Measurements from ENCODE around the gene CACNA1I. TPM values are rescaled to one million over a fixed set of nuclear protein-coding genes. Genes with fewer than 3 reads are reported as not detected.

The CACNA1I gene
- total RNA-seq, 3 donors from 2014 or later (not counting 1 experiment from before 2014, with no cell fraction given): 0.05 to 0.83 (median 0.72) TPM

DNA sequence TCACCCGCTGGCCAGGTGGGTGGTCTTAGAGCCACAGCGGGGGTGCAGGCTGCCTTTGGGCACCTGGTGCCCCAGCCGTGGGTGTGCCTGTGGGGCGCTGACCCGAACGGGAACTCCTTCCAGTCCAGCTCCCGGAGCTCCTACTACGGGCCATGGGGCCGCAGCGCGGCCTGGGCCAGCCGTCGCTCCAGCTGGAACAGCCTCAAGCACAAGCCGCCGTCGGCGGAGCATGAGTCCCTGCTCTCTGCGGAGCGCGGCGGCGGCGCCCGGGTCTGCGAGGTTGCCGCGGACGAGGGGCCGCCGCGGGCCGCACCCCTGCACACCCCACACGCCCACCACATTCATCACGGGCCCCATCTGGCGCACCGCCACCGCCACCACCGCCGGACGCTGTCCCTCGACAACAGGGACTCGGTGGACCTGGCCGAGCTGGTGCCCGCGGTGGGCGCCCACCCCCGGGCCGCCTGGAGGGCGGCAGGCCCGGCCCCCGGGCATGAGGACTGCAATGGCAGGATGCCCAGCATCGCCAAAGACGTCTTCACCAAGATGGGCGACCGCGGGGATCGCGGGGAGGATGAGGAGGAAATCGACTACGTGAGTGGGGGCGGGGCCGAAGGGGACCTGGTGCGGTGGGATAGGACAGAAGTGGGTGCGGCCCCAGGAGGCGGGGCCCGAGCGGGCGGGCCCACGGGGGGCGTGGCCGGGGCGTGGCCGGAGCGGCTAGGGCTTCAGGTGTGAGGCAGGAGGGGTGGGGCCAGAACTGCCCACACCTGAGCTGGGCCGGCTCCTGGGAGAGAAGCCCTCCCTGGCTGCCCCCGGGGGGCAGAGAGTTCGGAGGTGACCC, 91.5 kb downstream of the CACNA1I start:
- Mint-ChIP-seq H3K36me3 (no peaks in the 10 kb centered on the region), H3K27ac (no peak overlapping the region), H3K9me3 (no peaks in the 10 kb centered on the region), H3K4me1 (peaks cover 10 to 28% of the 10 kb centered on the region in 2 donors), H3K27me3 (ENCODE audit: low read depth in 2 of 2) (peaks cover 35 to 45% of the 10 kb centered on the region in 2 donors), H3K4me3 (peak overlapping the region; percentile 75)
- TF ChIP-seq, protein P1, sequence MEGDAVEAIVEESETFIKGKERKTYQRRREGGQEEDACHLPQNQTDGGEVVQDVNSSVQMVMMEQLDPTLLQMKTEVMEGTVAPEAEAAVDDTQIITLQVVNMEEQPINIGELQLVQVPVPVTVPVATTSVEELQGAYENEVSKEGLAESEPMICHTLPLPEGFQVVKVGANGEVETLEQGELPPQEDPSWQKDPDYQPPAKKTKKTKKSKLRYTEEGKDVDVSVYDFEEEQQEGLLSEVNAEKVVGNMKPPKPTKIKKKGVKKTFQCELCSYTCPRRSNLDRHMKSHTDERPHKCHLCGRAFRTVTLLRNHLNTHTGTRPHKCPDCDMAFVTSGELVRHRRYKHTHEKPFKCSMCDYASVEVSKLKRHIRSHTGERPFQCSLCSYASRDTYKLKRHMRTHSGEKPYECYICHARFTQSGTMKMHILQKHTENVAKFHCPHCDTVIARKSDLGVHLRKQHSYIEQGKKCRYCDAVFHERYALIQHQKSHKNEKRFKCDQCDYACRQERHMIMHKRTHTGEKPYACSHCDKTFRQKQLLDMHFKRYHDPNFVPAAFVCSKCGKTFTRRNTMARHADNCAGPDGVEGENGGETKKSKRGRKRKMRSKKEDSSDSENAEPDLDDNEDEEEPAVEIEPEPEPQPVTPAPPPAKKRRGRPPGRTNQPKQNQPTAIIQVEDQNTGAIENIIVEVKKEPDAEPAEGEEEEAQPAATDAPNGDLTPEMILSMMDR (IDR thresholded peaks at IDR 0.05): no peak
- intact Hi-C loops (cut with micrococcal nuclease): no loop called here
- DNase-seq: peak; percentile 28 to 88
- H3K36me3 ChIP-seq (ENCODE audit: control insufficient read depth, insufficient read depth, low read length): no peaks in the 10 kb centered on the region
- H3K4me3 ChIP-seq (ENCODE audit: low read length): no peak overlapping the region
- 6% methylated on average over 77 of the region's 77 CpGs for WGBS (ENCODE audit: insufficient coverage)
- no peak overlapping the region for H3K27ac ChIP-seq (ENCODE audit: low read length)
- peaks cover 18% of the 10 kb centered on the region for H3K4me1 ChIP-seq (ENCODE audit: control insufficient read depth, insufficient read depth, low read length)
- peaks cover 24% of the 10 kb centered on the region for H3K27me3 ChIP-seq (ENCODE audit: control insufficient read depth, insufficient read depth, low read length)
- no peaks in the 10 kb centered on the region for H3K9me3 ChIP-seq (ENCODE audit: control insufficient read depth, insufficient read depth, low read length)
- peak; percentile 52 to 65 (median 54) for ATAC-seq

DNA sequence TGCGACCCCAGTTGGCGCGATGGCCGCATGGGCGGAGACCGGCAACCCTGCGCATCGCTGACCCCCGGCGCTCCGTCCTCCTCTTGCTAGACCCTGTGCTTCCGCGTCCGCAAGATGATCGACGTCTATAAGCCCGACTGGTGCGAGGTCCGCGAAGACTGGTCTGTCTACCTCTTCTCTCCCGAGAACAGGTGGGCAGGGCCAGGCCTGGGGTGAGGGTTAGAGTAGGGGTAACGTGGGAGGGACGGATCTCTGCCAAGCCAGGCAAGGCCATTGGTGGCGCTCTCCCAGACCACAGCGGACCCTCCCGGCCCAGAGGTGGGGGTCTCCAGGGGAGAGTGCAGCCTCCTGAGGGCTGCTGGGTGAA, 92.1 kb downstream of the CACNA1I start:
- no peaks in the 10 kb centered on the region for H3K36me3 Mint-ChIP-seq
- no peak overlapping the region for H3K4me3 ChIP-seq (ENCODE audit: low read length)
- no peak for ATAC-seq
- intact Hi-C loops (cut with micrococcal nuclease): no loop called here
- WGBS (ENCODE audit: insufficient coverage): 31% methylated on average over 26 of the region's 26 CpGs
- TF ChIP-seq, protein P1 (IDR thresholded peaks at IDR 0.05): no peak
- peaks cover 18% of the 10 kb centered on the region for H3K4me1 ChIP-seq (ENCODE audit: control insufficient read depth, insufficient read depth, low read length)
- H3K27ac ChIP-seq (ENCODE audit: low read length): no peak overlapping the region
- peaks cover 35 to 45% of the 10 kb centered on the region in 2 donors for H3K27me3 Mint-ChIP-seq (ENCODE audit: low read depth in 2 of 2)
- H3K4me3 Mint-ChIP-seq: peak overlapping the region; percentile 59
- no peaks in the 10 kb centered on the region for H3K36me3 ChIP-seq (ENCODE audit: control insufficient read depth, insufficient read depth, low read length)
- DNase-seq: no peak
- H3K9me3 Mint-ChIP-seq: no peaks in the 10 kb centered on the region
- H3K27me3 ChIP-seq (ENCODE audit: control insufficient read depth, insufficient read depth, low read length): peaks cover 24% of the 10 kb centered on the region
- no peaks in the 10 kb centered on the region for H3K9me3 ChIP-seq (ENCODE audit: control insufficient read depth, insufficient read depth, low read length)
- no peak overlapping the region for H3K27ac Mint-ChIP-seq
- peaks cover 10 to 28% of the 10 kb centered on the region in 2 donors for H3K4me1 Mint-ChIP-seq

DNA sequence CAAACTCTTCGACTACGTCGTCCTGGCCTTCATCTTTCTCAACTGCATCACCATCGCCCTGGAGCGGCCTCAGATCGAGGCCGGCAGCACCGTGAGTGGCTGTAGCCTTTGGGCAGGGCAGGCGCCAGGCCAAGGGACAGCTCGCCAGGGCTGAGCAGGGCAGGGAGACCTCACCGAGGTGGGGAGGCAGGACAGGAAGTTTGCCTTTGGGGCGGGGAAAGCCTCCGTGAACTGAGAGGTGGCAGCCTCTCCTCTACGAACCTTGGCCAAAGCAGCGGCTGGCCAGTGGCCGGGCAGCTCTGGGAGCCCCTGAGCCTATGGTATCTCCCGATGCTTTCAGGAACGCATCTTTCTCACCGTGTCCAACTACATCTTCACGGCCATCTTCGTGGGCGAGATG, 93.2 kb downstream of the CACNA1I start:
- Mint-ChIP-seq H3K27me3 (ENCODE audit: low read depth in 2 of 2) (peaks cover 35 to 42% of the 10 kb centered on the region in 2 donors), H3K4me3 (no peak overlapping the region), H3K27ac (no peak overlapping the region), H3K36me3 (no peaks in the 10 kb centered on the region), H3K4me1 (peaks cover 10 to 24% of the 10 kb centered on the region in 2 donors), H3K9me3 (no peaks in the 10 kb centered on the region)
- TF ChIP-seq, protein P1 (IDR thresholded peaks at IDR 0.05): no peak
- H3K4me3 ChIP-seq (ENCODE audit: low read length): no peak overlapping the region
- no peaks in the 10 kb centered on the region for H3K9me3 ChIP-seq (ENCODE audit: control insufficient read depth, insufficient read depth, low read length)
- peaks cover 18% of the 10 kb centered on the region for H3K4me1 ChIP-seq (ENCODE audit: control insufficient read depth, insufficient read depth, low read length)
- ATAC-seq (no peak), DNase-seq (peak in 1 of 2 donors; percentile 17)
- 59% methylated on average over 22 of the region's 22 CpGs for WGBS (ENCODE audit: insufficient coverage)
- H3K27ac ChIP-seq (ENCODE audit: low read length): no peak overlapping the region
- no peaks in the 10 kb centered on the region for H3K36me3 ChIP-seq (ENCODE audit: control insufficient read depth, insufficient read depth, low read length)
- peaks cover 24% of the 10 kb centered on the region for H3K27me3 ChIP-seq (ENCODE audit: control insufficient read depth, insufficient read depth, low read length)
- intact Hi-C loops (cut with micrococcal nuclease): no loop called here

All from natural killer cell (primary cell).